Adipocyte (in vitro differentiated cells): ENCODE results near the gene ELMO1.

Source experiments
- DNase-seq: peaks from one replicate; pipeline ENCODE4 v3.0.0-alpha.2; 2015; ENCODE audit warnings: low read depth
- H3K27me3 ChIP-seq: replicated peaks from 2 replicates; pipeline ENCODE4 v1.7.0; 2013; ENCODE audit warnings: mild to moderate bottlenecking, low read length, moderate library complexity; ENCODE audit not compliant: control insufficient read depth, insufficient read depth
- H3K36me3 ChIP-seq: 2 replicates; pipeline ENCODE4 v1.7.0; 2013; ENCODE audit warnings: low read length, mild to moderate bottlenecking, moderate library complexity; ENCODE audit not compliant: control insufficient read depth, insufficient read depth, severe bottlenecking
- H3K4me1 ChIP-seq: 2 replicates; pipeline ENCODE4 v1.7.0; 2013; ENCODE audit warnings: mild to moderate bottlenecking, low read length, moderate library complexity; ENCODE audit not compliant: control insufficient read depth, insufficient read depth
- H3K4me3 ChIP-seq: 2 replicates; pipeline ENCODE4 v1.7.0; 2013; ENCODE audit warnings: mild to moderate bottlenecking, low read length, moderate library complexity
- H3K9ac ChIP-seq: 2 replicates; pipeline ENCODE4 v1.7.0; 2013; ENCODE audit warnings: mild to moderate bottlenecking, low read length, moderate library complexity
- H3K9me3 ChIP-seq: 2 replicates; pipeline ENCODE4 v1.7.0; 2013; ENCODE audit warnings: mild to moderate bottlenecking, low read length, moderate library complexity; ENCODE audit not compliant: control insufficient read depth

ELMO1 gene

GRCh38 chr7:37336259-37336658 lies 112.4 kb downstream of the ELMO1 start:
- H3K27me3 ChIP-seq: no peaks in the 10 kb centered on the region
- no peak for DNase-seq
- no peaks in the 10 kb centered on the region for H3K4me1 ChIP-seq
- no peak overlapping the region for H3K4me3 ChIP-seq
- no peak overlapping the region for H3K9ac ChIP-seq
- no peaks in the 10 kb centered on the region for H3K36me3 ChIP-seq
- no peaks in the 10 kb centered on the region for H3K9me3 ChIP-seq

DNA sequence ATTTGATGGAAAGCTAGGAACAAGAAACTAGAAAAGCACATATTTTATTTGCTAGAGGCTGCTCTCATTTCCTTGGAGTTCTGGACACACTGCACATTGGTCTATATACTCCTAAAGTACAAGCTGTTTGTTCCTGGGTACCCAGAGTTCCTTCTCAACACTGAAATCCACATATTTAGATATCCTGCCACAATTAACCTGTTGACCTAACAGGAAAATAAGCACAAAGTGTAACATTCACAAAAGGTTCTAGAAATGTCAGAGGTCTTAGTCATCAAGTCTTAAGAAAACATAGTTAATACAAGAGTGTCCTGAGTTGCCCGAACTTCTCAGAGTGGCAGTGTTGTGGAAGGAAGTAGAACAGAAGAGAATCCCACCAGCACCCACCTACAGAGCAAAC lies 115.6 kb downstream of the ELMO1 start:
- Histone ChIP-seq H3K36me3 (no peaks in the 10 kb centered on the region), H3K4me1 (no peaks in the 10 kb centered on the region), H3K9ac (no peak overlapping the region), H3K27me3 (no peaks in the 10 kb centered on the region), H3K9me3 (no peaks in the 10 kb centered on the region), H3K4me3 (no peak overlapping the region)
- no peak for DNase-seq

DNA sequence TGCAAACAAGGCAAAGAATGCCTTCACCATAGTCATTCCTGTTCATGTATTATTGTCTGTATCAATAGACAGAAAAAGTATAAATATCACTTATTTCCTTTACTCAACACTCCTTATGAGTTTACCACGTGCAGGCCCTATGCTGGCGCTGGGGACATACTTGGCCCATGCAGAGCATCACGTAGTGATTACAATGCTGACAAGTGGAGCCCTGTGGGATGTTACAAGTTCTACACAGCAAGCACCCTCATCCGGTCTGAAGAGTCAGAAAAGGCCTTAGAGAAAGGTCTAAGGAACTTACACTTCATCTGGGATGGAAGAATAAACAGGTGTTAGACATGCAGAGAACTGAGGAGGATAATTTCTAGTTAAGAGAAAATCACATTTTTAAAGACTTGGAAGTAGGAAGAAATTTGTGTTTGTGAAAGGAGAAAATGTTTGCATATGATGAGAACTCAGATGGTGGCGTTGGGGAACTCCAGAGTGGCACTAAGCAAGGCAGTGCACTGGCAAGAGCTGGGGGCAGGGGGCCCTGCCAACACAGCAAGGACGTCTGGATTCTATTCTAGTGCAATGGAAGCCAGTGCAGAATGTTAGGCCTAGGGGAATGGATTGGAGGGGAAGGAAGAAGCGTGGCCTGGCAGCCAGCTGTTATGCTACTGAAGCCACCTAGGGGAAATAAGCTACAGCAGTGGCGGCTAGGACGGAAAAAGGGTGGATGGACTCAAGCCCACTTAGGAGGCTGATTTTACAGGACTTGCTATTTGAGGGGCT lies 116.2 kb downstream of the ELMO1 start:
- H3K4me3 ChIP-seq: no peak overlapping the region
- no peaks in the 10 kb centered on the region for H3K4me1 ChIP-seq
- H3K36me3 ChIP-seq: no peaks in the 10 kb centered on the region
- DNase-seq: no peak
- H3K9ac ChIP-seq: no peak overlapping the region
- H3K27me3 ChIP-seq: no peaks in the 10 kb centered on the region
- H3K9me3 ChIP-seq: no peaks in the 10 kb centered on the region

- no peak for DNase-seq
- Histone ChIP-seq H3K36me3 (no peaks in the 10 kb centered on the region), H3K4me1 (no peaks in the 10 kb centered on the region), H3K4me3 (no peak overlapping the region), H3K27me3 (no peaks in the 10 kb centered on the region), H3K9ac (no peak overlapping the region), H3K9me3 (no peaks in the 10 kb centered on the region)
These were observed 117.9 kb downstream of the ELMO1 start for GRCh38 chr7:37330775-37331174.

GRCh38 chr7:37329940-37330339 lies 118.7 kb downstream of the ELMO1 start:
- Histone ChIP-seq H3K27me3 (no peaks in the 10 kb centered on the region), H3K4me3 (no peak overlapping the region), H3K36me3 (no peaks in the 10 kb centered on the region), H3K9ac (no peak overlapping the region), H3K4me1 (no peaks in the 10 kb centered on the region), H3K9me3 (no peaks in the 10 kb centered on the region)
- DNase-seq: no peak

DNA sequence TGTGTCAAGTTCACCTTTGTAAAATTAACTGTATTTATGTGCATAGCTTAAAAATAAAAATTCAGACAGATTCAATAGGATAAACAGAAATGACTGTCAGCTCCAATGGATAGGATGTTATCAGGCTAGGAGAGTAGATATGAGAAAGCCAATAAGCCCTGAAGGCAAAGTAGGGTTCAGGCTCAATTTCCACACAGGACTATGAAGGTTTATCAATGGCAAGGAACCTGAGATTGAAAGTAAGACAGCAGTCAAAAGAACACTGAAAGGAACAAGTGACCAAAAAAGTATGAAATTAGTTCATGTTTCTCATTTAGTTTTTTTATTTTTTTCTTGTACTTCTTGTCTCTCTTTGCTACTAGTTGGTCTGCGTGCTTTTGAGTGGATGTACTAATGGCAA lies 121.4 kb downstream of the ELMO1 start:
- no peaks in the 10 kb centered on the region for H3K9me3 ChIP-seq
- no peaks in the 10 kb centered on the region for H3K27me3 ChIP-seq
- no peaks in the 10 kb centered on the region for H3K4me1 ChIP-seq
- no peaks in the 10 kb centered on the region for H3K36me3 ChIP-seq
- no peak overlapping the region for H3K4me3 ChIP-seq
- DNase-seq: no peak
- no peak overlapping the region for H3K9ac ChIP-seq

GRCh38 chr7:37323966-37324365 lies 124.7 kb downstream of the ELMO1 start:
- no peak overlapping the region for H3K9ac ChIP-seq
- H3K4me1 ChIP-seq: peaks cover 7% of the 10 kb centered on the region
- H3K4me3 ChIP-seq: no peak overlapping the region
- H3K36me3 ChIP-seq: no peaks in the 10 kb centered on the region
- DNase-seq: no peak
- no peaks in the 10 kb centered on the region for H3K9me3 ChIP-seq
- H3K27me3 ChIP-seq: no peaks in the 10 kb centered on the region

DNA sequence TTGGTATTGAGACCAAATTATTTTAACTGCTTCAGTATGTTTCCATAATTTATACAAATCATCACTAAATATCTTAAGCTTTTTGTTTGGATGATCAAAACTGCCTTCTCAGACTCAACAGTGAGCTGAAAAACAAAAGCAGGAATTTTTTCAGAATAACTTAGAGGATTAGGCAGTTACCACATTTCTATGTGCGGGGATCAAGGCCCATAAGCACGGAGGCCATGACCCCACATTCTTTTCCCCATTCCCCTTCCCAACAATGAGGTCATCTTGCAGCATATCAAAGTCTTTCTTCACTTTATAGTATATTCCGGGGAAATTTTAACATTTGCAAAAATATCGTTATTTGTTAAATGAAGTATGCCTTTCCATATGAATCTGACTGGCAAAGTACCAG lies 125.8 kb downstream of the ELMO1 start:
- no peaks in the 10 kb centered on the region for H3K27me3 ChIP-seq
- DNase-seq: no peak
- H3K36me3 ChIP-seq: no peaks in the 10 kb centered on the region
- peaks cover 7% of the 10 kb centered on the region for H3K4me1 ChIP-seq
- H3K9ac ChIP-seq: no peak overlapping the region
- no peaks in the 10 kb centered on the region for H3K9me3 ChIP-seq
- no peak overlapping the region for H3K4me3 ChIP-seq

- no peak overlapping the region for H3K4me3 ChIP-seq
- H3K27me3 ChIP-seq: no peaks in the 10 kb centered on the region
- no peak for DNase-seq
- peaks cover 11% of the 10 kb centered on the region for H3K4me1 ChIP-seq
- no peak overlapping the region for H3K9ac ChIP-seq
- no peaks in the 10 kb centered on the region for H3K36me3 ChIP-seq
- no peaks in the 10 kb centered on the region for H3K9me3 ChIP-seq
These were observed 127.7 kb downstream of the ELMO1 start for GRCh38 chr7:37320848-37321468.

- no peaks in the 10 kb centered on the region for H3K36me3 ChIP-seq
- no peak overlapping the region for H3K4me3 ChIP-seq
- no peaks in the 10 kb centered on the region for H3K27me3 ChIP-seq
- H3K9me3 ChIP-seq: no peaks in the 10 kb centered on the region
- DNase-seq: no peak
- peaks cover 17% of the 10 kb centered on the region for H3K4me1 ChIP-seq
- no peak overlapping the region for H3K9ac ChIP-seq
These were observed 128.4 kb downstream of the ELMO1 start for GRCh38 chr7:37320140-37320847.

DNA sequence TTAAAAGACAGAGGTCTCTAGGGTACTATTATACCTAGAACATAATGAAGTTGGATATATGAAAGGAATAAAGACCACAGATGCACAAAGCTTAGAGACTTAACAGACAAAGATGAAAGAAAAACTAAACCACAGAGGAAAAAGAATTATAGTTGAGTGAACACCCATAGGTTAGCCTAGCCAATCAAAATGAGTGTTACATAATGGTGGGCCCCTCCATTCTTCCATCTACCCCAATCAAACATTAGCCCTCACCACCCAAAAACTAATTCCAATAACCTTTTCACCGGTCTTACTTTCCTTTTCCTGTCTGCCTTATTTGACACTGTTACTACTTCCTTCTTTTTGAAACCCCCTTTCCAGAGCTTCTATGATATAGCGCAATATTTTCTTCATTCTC lies 130.1 kb downstream of the ELMO1 start:
- H3K9ac ChIP-seq: no peak overlapping the region
- no peak for DNase-seq
- peaks cover 17% of the 10 kb centered on the region for H3K4me1 ChIP-seq
- no peaks in the 10 kb centered on the region for H3K36me3 ChIP-seq
- no peak overlapping the region for H3K4me3 ChIP-seq
- no peaks in the 10 kb centered on the region for H3K9me3 ChIP-seq
- H3K27me3 ChIP-seq: no peaks in the 10 kb centered on the region
